Measurements from ENCODE around the gene REEP1.

The REEP1 gene

DNA sequence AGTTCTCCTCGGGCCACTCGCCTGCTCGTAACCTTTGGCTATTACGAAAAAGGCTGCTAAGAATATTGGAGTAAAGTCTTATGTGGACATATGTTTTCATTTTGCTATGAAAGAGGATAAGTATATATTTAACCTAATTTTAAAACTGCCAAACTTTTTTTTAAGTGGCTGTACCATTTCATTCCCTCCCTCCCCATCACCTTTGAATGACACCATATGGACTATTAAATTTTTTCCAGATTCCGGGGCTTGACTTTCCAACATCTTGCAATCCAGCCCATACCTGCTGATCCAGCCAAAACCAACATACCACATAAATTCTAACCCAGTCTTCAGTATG lies 31.5 kb downstream of the REEP1 start:
- DNase-seq (ENCODE audit: low read depth in 2 of 2): no peak

GRCh38 chr2:86305195-86305914 lies 32.1 kb downstream of the REEP1 start:
- DNase-seq (ENCODE audit: low read depth in 2 of 2): no peak

- no peak for DNase-seq (ENCODE audit: low read depth in 2 of 2)
These were observed 33.0 kb downstream of the REEP1 start for GRCh38 chr2:86304416-86304815.

DNA sequence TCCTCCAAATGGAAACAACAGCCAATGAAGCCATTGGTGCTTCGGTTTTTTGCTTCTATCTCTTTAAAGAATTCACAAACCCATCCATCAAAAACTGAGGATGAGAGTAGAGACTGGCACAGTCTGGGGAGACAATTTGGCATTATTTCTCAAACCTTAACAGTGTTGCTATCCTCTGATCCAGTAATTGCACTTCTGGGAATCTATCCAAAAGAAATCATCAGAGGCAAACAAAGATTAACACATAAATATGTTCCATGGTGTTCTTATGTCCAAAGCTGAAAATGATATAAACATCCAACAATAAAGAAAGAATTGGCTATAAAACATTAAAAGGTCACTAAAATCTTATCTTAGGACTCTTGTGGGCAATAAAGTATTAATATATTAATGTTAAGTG lies 35.1 kb downstream of the REEP1 start:
- no peak for DNase-seq (ENCODE audit: low read depth in 2 of 2)

DNA sequence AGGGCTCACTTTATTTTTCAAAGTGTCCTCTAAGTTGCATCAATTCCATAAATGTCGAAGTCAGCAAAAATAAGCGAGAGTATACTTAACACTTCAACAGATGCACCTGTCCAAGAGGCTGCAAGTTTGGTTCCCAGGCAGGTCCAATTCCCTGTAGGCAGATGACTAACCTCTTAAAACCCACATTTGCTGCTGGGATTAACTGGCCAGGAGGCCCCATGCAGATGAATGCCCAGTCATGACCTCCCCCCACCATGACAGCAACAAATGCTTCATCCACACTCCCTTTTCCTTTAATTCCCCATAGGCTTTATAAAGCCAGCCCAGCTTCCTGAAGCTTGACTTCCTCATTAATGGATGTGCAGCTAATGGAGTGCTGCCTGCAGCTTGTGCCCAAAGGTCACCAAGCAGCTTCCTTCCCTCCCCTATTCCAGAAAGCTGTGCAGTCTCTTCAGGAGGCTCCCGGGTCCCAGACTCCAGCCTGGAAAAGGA lies 35.7 kb downstream of the REEP1 start:
- DNase-seq (ENCODE audit: low read depth in 2 of 2): no peak

DNA sequence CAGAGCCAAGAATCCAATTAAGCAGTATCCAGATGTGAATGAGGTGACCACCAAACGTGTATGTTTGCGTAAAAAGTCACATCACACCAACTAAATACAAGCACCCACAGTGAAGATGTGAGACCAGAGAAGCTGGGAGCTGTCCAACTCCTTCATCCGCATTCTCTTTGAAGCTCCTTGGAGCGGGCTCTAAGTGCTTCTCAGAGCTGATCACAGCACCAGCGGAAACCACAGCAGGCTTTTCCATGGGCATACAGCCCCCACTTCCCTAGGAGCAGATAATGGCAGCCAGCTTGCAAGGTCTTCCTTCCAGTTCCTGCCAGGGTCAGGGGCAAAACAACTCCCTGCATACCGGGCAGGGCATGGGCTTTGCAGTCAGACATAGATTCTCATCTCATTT lies 36.4 kb downstream of the REEP1 start:
- DNase-seq (ENCODE audit: low read depth in 2 of 2): no peak

GRCh38 chr2:86300496-86300895 lies 36.9 kb downstream of the REEP1 start:
- no peak for DNase-seq (ENCODE audit: low read depth in 2 of 2)

- DNase-seq (ENCODE audit: low read depth in 2 of 2): no peak
These were observed 38.7 kb downstream of the REEP1 start for GRCh38 chr2:86298411-86299390.

DNA sequence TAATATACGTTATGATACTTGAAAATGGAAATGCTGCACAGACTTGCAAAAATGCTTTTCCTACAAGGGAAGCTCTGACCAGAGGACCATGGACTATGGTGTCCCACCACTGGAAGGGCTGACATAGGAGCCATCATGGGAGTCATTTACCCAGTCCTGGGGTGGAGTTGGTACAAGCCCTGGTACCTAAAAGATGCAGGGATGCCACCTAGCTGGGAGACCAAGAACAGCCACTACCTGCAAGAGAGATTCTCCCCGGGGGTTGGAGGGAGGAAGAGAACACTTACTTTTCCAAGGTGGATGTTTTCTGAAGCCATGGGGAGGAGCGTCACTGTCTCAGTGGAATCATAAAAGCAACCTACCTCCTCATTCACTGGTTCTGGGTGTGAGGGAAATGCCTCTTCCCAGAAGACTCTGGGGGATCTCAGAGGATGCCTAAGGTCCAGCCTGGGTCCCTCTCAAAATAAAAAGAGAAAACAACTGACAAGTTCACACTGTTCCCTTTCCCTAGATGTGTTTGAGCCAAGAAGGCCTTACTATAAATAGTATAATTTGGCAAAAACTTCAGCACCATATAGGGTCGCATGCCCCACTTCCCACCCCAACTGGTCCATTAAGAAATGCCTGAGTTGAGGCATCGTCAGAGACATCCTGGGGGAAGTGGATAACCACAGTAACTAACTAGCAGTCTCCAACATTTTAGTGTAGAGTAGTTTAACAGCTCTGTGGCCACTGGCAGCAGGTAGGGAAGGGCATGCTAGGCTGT lies 39.9 kb downstream of the REEP1 start:
- no peak for DNase-seq (ENCODE audit: low read depth in 2 of 2)

- no peak for DNase-seq (ENCODE audit: low read depth in 2 of 2)
These were observed 40.5 kb downstream of the REEP1 start for GRCh38 chr2:86296947-86297346.

DNA sequence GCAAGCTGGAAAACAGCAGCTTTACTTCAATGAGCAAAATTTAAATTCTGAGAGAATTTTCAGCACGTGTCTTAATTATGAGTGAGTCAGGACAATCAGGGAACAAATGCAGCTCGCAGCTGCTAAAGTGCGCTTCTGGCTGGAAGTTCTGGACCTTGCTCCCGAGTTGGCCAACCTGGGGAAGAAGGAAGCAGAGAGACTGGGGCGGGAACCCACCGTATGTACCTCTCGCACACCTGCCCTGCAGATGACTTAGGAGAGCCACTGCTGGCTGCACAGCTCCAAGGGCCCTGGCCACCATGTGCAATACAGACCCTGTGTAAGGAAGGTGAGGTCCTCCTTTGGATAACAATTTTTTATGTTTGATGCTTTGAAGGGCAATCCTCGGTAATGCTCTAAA lies 42.4 kb downstream of the REEP1 start:
- DNase-seq (ENCODE audit: low read depth in 2 of 2): no peak

DNA sequence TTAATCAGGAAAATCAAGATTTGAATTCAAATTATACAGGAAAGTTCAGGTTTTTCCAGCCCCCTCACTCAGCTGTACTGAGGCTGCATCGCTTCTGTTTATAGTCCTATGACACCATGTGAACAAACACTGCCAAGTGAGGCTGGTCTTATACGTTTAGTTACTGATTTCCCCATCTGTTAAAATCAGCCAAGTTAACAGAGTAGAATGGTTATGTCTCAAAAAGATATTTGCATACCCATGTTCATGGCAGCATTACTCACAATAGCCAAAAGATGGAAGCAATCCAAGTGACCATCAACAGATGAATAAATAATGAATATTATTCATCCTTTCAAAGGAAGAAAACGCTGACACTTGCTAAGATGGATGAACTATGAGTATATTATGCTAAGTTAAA lies 43.8 kb downstream of the REEP1 start:
- DNase-seq (ENCODE audit: low read depth in 2 of 2): no peak

DNA sequence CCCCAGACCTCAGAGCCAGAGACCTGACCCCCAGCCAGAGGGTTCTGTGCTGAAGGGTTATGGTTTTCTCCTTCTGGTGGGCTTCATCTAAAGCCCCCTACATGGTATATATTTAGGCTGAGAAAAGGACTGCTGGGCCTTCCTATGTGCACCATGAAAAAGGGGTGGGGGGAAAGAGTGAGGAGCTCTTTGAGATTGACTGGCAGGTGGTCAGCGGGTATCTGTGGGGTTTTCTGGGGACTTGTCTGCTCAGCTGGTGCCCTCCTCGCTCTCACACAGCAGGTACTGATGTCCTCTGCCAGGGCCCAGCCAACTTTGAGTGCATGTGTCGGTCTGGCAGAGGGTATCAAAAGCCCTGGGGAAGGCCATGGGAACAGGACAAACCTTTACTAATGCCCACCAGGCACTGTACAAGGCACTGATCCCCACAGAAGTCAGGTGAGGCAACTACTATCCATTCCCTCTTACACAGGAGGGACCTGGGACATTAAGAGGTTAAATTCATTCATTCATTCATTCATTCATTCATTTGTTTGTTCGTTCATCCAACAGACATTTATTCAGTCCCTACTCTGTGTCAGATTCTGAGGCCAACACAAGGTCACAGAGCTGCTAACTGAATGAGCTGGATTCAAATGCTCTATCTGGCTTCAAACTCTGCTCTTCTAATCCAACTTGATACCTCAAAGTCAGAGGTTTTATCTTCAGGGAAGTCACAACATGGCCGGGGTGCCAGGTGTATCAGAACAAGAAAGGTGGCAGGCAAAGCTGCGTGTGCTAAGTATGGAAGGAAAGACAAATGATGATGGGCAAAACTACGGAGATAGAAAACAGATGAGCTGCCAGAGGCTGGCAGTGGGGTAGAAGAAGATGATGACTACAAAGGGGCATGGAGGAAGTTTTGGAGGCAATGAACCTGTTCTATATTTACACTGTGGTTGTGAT lies 44.6 kb downstream of the REEP1 start:
- DNase-seq (ENCODE audit: low read depth in 2 of 2): no peak

DNA sequence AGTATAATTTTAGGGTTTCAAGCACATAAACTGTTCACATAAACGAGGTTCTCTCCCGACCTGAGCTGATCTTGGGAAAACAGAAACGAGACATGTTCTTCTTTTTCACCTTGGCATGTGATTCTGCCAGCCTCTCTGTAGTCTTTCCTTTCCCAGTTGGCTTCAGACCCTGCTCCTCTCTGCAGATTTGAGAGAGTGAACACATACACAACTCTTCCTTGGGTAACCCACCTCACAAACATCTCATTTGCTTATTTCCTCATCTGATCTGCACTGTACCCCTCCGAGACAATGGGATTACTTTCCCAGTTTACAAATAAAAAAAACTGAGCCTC lies 46.1 kb downstream of the REEP1 start:
- DNase-seq (ENCODE audit: low read depth in 2 of 2): no peak

DNA sequence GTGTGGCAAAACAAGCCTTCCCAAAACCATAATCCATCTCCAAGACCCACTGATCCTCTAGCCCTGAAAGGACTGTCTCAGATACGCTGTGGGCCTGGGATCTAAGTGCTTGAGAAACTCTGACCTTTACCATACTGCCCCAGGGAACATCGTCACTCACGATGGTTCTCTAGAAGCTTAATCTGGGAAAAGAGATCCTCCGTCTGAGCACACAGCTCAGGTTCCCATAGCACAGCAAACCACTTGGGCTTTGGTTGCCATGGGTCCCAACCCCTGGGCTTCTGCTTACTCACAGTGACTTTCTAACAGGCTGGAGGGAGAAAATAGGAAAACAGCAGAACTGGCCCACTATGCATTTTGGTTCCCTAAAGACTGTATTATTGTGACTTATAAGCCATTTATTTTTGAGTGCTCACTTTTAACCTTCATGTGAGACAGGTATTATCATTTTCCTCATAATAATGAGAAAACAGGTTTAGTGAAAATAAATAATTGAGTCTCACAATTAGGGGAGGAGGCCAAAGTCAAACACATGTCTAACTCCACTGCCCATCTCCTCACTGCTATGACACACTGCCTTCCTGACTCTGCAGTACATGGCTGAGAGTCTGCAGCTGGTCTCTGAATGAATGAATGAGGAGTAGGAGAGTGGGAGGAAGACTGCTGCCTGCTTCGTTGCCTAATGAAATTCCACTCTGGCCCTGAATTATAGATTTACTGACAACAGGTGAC lies 46.7 kb downstream of the REEP1 start:
- no peak for DNase-seq (ENCODE audit: low read depth in 2 of 2)

GRCh38 chr2:86286516-86286915 lies 50.9 kb downstream of the REEP1 start:
- DNase-seq (ENCODE audit: low read depth in 2 of 2): no peak

DNA sequence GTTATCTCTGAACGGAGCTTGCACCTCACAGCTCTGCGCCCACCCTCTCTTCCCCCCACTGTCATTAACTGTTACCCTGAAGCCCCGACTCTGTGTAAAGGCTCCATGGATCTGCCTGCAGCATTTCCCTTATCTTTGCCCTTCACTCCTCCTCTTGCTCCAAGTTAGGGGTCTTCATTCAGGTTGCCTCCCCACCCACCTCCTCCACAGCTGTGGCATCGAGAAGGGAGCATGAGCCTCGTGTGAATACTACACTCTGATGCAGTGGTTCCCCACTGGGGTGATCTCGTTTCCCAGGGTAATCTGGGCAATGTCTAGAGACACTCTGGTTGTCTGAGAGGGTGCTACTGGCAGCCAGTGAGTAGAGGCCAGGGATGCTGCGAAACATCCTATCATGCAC lies 51.4 kb downstream of the REEP1 start:
- DNase-seq (ENCODE audit: low read depth in 2 of 2): no peak

- DNase-seq (ENCODE audit: low read depth in 2 of 2): no peak
These were observed 51.9 kb downstream of the REEP1 start for GRCh38 chr2:86285571-86285970.

DNA sequence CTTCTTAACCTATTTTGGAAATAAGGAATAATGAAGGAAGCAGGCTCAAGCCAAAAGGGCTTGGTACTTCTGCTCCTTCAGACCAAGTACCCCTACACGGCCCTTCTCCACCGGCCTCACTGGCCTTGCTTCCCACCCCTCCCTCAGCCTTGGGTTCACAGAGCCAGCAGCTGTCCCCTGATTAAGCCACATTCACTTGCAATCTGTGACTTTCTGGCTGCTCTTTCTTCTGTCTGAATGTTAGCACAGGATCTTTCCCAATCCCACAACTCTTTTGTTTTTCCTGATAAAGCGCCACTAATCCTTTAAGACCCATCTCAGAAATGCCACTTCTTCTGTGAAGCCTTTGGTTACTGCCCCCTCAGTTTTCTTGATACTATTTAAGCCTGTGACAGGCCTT lies 52.4 kb downstream of the REEP1 start:
- no peak for DNase-seq (ENCODE audit: low read depth in 2 of 2)

- DNase-seq (ENCODE audit: low read depth in 2 of 2): no peak
These were observed 53.0 kb downstream of the REEP1 start for GRCh38 chr2:86284401-86284841.

Measured in stimulated activated CD8-positive, alpha-beta memory T cell treated with anti-CD3 and anti-CD28 coated beads, Interleukin-7, amount 100 ng/mL, for 4 hours (primary cell).